ENCODE data around the gene GUCY1A2. TPM values are rescaled to one million over a fixed set of nuclear protein-coding genes. Genes with fewer than 3 reads are reported as not detected.

GUCY1A2 gene
- total and polyA plus RNA-seq, 2 donors from 2014 or later, result 0.75 to 16.1 TPM

DNA sequence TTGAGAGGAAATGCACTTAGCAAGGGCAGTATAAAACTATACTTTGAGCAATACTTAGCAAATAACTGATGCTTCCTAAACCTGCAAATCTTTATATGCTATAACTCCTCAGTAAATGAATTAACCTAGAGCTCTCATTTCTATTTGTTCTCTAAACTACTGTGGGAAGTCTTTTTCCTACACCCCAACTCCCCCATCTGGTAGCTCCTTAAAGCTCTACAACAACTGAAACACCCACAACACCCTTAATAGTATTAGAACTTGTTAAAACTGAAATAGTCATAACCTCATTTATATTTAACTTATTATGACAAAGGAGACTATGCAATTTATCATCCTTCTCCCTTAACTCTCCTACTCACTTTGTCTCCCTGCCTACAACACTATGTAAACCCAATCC lies 43.4 kb downstream of the GUCY1A2 start:
- FAIRE-seq (no peak), DNase-seq (no peak)
- Histone ChIP-seq H3K9ac (ENCODE audit: low read length in 3 of 3) (no peak overlapping the region), H3K9me3 (ENCODE audit: control insufficient read depth in 2 of 3, insufficient read depth in 1 of 3, low read length in 3 of 3) (no peaks in the 10 kb centered on the region), H3K27ac (ENCODE audit: low read depth in 2 of 2, low read length in 2 of 2) (no peak overlapping the region), H3K36me3 (ENCODE audit: control insufficient read depth in 2 of 3, insufficient read depth in 3 of 3, low read length in 3 of 3) (no peaks in the 10 kb centered on the region), H3K4me1 (ENCODE audit: control insufficient read depth in 2 of 3, insufficient read depth in 2 of 3, low read depth in 1 of 3, low read length in 3 of 3) (no peaks in the 10 kb centered on the region), H3K4me3 (ENCODE audit: low read length in 3 of 3) (no peak overlapping the region), H3K27me3 (ENCODE audit: control insufficient read depth, insufficient read depth, low read length) (no peaks in the 10 kb centered on the region)
- intact Hi-C loops (cut with DNase I), result no loop called here
- TF ChIP-seq, protein P1, sequence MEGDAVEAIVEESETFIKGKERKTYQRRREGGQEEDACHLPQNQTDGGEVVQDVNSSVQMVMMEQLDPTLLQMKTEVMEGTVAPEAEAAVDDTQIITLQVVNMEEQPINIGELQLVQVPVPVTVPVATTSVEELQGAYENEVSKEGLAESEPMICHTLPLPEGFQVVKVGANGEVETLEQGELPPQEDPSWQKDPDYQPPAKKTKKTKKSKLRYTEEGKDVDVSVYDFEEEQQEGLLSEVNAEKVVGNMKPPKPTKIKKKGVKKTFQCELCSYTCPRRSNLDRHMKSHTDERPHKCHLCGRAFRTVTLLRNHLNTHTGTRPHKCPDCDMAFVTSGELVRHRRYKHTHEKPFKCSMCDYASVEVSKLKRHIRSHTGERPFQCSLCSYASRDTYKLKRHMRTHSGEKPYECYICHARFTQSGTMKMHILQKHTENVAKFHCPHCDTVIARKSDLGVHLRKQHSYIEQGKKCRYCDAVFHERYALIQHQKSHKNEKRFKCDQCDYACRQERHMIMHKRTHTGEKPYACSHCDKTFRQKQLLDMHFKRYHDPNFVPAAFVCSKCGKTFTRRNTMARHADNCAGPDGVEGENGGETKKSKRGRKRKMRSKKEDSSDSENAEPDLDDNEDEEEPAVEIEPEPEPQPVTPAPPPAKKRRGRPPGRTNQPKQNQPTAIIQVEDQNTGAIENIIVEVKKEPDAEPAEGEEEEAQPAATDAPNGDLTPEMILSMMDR (IDR thresholded peaks at IDR 0.05; ENCODE audit: borderline replicate concordance, extremely low read depth, insufficient read depth), result no peak

DNA sequence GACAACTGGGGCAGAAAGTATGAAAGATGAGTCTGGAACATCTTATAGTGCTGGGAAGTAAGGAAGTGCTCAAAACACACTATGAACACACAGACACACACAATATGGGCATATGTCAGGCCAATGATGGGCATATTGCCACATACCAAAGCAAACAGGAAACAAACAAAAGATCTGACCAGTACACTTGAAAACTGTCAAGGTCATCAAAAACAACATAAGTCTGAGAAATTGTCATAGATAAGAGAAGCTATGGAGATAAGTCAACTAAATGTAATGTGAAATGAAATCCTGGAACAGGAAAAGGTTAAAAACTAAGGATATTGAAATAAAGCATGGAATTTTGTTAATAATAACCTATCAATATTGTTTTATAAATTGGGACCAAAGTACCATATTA lies 46.4 kb downstream of the GUCY1A2 start:
- Histone ChIP-seq H3K27me3 (ENCODE audit: control insufficient read depth, insufficient read depth, low read length) (no peaks in the 10 kb centered on the region), H3K27ac (ENCODE audit: low read depth in 2 of 2, low read length in 2 of 2) (no peak overlapping the region), H3K4me1 (ENCODE audit: control insufficient read depth in 2 of 3, insufficient read depth in 2 of 3, low read depth in 1 of 3, low read length in 3 of 3) (no peaks in the 10 kb centered on the region), H3K36me3 (ENCODE audit: control insufficient read depth in 2 of 3, insufficient read depth in 3 of 3, low read length in 3 of 3) (no peaks in the 10 kb centered on the region), H3K4me3 (ENCODE audit: low read length in 3 of 3) (no peak overlapping the region), H3K9ac (ENCODE audit: low read length in 3 of 3) (no peak overlapping the region), H3K9me3 (ENCODE audit: control insufficient read depth in 2 of 3, insufficient read depth in 1 of 3, low read length in 3 of 3) (no peaks in the 10 kb centered on the region)
- DNase-seq, result no peak
- intact Hi-C loops (cut with DNase I), result no loop called here
- no peak for FAIRE-seq
- TF ChIP-seq, protein P1 (IDR thresholded peaks at IDR 0.05; ENCODE audit: borderline replicate concordance, extremely low read depth, insufficient read depth), result no peak

DNA sequence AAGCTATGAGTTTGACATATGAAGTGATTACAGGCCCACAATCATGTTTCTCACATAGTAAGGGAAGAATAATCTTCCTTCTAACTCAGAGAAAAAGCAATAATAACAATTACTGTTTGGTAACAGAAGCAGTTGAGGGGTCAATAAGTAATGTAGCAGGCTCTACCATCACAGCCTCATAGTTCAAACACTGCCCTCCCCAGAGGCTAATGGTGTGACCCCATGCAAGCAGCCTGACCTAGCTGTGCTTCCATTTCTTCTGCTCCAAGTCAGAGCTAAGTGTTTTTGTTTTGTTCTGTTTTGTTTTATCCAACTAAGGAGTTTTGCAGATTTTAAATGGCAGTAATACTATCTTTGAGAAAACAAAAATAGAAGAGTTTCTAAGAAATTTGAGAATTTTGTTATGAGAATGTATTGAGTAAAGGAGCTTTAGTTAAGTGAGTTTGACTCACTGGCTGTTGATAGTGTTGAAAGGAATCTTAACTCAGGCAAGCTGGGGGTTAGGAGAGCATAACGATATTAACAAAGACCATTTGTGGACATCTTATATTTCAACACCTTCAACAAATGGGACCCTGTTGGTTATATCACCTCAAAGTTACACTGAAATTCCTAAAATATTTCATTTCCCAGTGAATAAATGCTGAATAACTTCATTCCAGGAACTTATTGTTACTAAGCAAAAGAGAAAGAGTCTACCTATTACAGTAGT lies 48.5 kb downstream of the GUCY1A2 start:
- FAIRE-seq (no peak), DNase-seq (no peak)
- Histone ChIP-seq H3K36me3 (ENCODE audit: control insufficient read depth in 2 of 3, insufficient read depth in 3 of 3, low read length in 3 of 3) (no peaks in the 10 kb centered on the region), H3K27me3 (ENCODE audit: control insufficient read depth, insufficient read depth, low read length) (no peaks in the 10 kb centered on the region), H3K9me3 (ENCODE audit: control insufficient read depth in 2 of 3, insufficient read depth in 1 of 3, low read length in 3 of 3) (no peaks in the 10 kb centered on the region), H3K27ac (ENCODE audit: low read depth in 2 of 2, low read length in 2 of 2) (no peak overlapping the region), H3K4me1 (ENCODE audit: control insufficient read depth in 2 of 3, insufficient read depth in 2 of 3, low read depth in 1 of 3, low read length in 3 of 3) (no peaks in the 10 kb centered on the region), H3K4me3 (ENCODE audit: low read length in 3 of 3) (no peak overlapping the region), H3K9ac (ENCODE audit: low read length in 3 of 3) (no peak overlapping the region)
- intact Hi-C loops (cut with DNase I), result no loop called here
- TF ChIP-seq, protein P1 (IDR thresholded peaks at IDR 0.05; ENCODE audit: borderline replicate concordance, extremely low read depth, insufficient read depth), result no peak

DNA sequence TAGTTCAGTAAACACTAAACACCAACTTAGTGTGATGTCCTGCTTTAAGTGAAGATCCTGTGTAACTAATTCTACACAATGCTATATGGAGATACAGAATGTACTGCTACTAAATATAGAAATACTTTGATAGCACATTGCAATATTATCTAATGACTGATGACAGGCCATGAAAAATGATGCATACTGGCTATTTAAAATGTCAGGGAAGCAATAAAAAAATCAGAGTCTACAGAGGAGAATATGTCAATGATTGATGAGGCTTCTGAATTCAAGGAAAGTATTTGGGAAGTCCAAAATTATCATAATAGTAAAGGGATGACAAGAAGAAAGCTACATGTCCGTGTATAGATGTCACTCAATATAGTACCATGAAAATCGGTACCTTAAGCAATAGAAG lies 55.3 kb downstream of the GUCY1A2 start:
- Histone ChIP-seq H3K27ac (ENCODE audit: low read depth in 2 of 2, low read length in 2 of 2) (no peak overlapping the region), H3K36me3 (ENCODE audit: control insufficient read depth in 2 of 3, insufficient read depth in 3 of 3, low read length in 3 of 3) (no peaks in the 10 kb centered on the region), H3K4me1 (ENCODE audit: control insufficient read depth in 2 of 3, insufficient read depth in 2 of 3, low read depth in 1 of 3, low read length in 3 of 3) (peaks cover 0 to 2% (median 0%) of the 10 kb centered on the region in 3 donors), H3K9ac (ENCODE audit: low read length in 3 of 3) (no peak overlapping the region), H3K27me3 (ENCODE audit: control insufficient read depth, insufficient read depth, low read length) (no peaks in the 10 kb centered on the region), H3K4me3 (ENCODE audit: low read length in 3 of 3) (no peak overlapping the region), H3K9me3 (ENCODE audit: control insufficient read depth in 2 of 3, insufficient read depth in 1 of 3, low read length in 3 of 3) (no peaks in the 10 kb centered on the region)
- FAIRE-seq (no peak), DNase-seq (no peak)
- intact Hi-C loops (cut with DNase I), result no loop called here
- TF ChIP-seq, protein P1 (IDR thresholded peaks at IDR 0.05; ENCODE audit: borderline replicate concordance, extremely low read depth, insufficient read depth), result no peak
